ENCODE data around the gene GPC5.
"Not testable (repeated sequence)": the region's sequence is repeated elsewhere in the genome, so short reads cannot be mapped to it uniquely, and the experiment has no call there.

Gene GPC5

GRCh38 chr13:92500192-92500591 is 1101.8 kb downstream of the GPC5 start:
- no peak for DNase-seq (ENCODE audit: low read depth, low spot score)
- H3K4me3 ChIP-seq (ENCODE audit: low read length) = no peak overlapping the region

GRCh38 chr13:92510416-92510815 is 1112.0 kb downstream of the GPC5 start:
- DNase-seq (ENCODE audit: low read depth, low spot score) = no peak
- no peak overlapping the region for H3K4me3 ChIP-seq (ENCODE audit: low read length)

GRCh38 chr13:92512852-92513251 is 1114.4 kb downstream of the GPC5 start:
- DNase-seq (ENCODE audit: low read depth, low spot score) = no peak
- H3K4me3 ChIP-seq (ENCODE audit: low read length) = no peak overlapping the region

GRCh38 chr13:92513672-92514071 is 1115.3 kb downstream of the GPC5 start:
- no peak for DNase-seq (ENCODE audit: low read depth, low spot score)
- no peak overlapping the region for H3K4me3 ChIP-seq (ENCODE audit: low read length)

- no peak for DNase-seq (ENCODE audit: low read depth, low spot score)
- no peak overlapping the region for H3K4me3 ChIP-seq (ENCODE audit: low read length)
Observed at GRCh38 chr13:92514420-92515125, 1116.2 kb downstream of the GPC5 start.

- DNase-seq (ENCODE audit: low read depth, low spot score); H3K4me3 ChIP-seq (ENCODE audit: low read length): not testable (repeated sequence)
Observed at GRCh38 chr13:92516878-92517277, 1118.5 kb downstream of the GPC5 start.

GRCh38 chr13:92518622-92519021 is 1120.2 kb downstream of the GPC5 start:
- DNase-seq (ENCODE audit: low read depth, low spot score); H3K4me3 ChIP-seq (ENCODE audit: low read length): not testable (repeated sequence)

- H3K4me3 ChIP-seq (ENCODE audit: low read length) = no peak overlapping the region
- DNase-seq (ENCODE audit: low read depth, low spot score) = no peak
Observed at GRCh38 chr13:92530364-92530763, 1131.9 kb downstream of the GPC5 start.

GRCh38 chr13:92535222-92536006 is 1137.0 kb downstream of the GPC5 start:
- H3K4me3 ChIP-seq (ENCODE audit: low read length) = no peak overlapping the region
- DNase-seq (ENCODE audit: low read depth, low spot score) = no peak

- DNase-seq (ENCODE audit: low read depth, low spot score) = no peak
- no peak overlapping the region for H3K4me3 ChIP-seq (ENCODE audit: low read length)
Observed at GRCh38 chr13:92537471-92537870, 1139.0 kb downstream of the GPC5 start.

GRCh38 chr13:92538164-92538563 is 1139.7 kb downstream of the GPC5 start:
- no peak overlapping the region for H3K4me3 ChIP-seq (ENCODE audit: low read length)
- DNase-seq (ENCODE audit: low read depth, low spot score) = no peak

- H3K4me3 ChIP-seq (ENCODE audit: low read length); DNase-seq (ENCODE audit: low read depth, low spot score): not testable (repeated sequence)
Observed at GRCh38 chr13:92539148-92539547, 1140.7 kb downstream of the GPC5 start.

GRCh38 chr13:92547266-92547665 is 1148.8 kb downstream of the GPC5 start:
- H3K4me3 ChIP-seq (ENCODE audit: low read length) = no peak overlapping the region
- DNase-seq (ENCODE audit: low read depth, low spot score) = no peak

GRCh38 chr13:92549276-92549675 is 1150.9 kb downstream of the GPC5 start:
- DNase-seq (ENCODE audit: low read depth, low spot score) = no peak

GRCh38 chr13:92553470-92554114 is 1155.2 kb downstream of the GPC5 start:
- no peak overlapping the region for H3K4me3 ChIP-seq (ENCODE audit: low read length)

More at GRCh38 chr13:92549276-92549675, 1150.9 kb downstream of the GPC5 start:
- no peak overlapping the region for H3K4me3 ChIP-seq (ENCODE audit: low read length)

GRCh38 chr13:92560883-92561282 is 1162.5 kb downstream of the GPC5 start:
- no peak overlapping the region for H3K4me3 ChIP-seq (ENCODE audit: low read length)
- DNase-seq (ENCODE audit: low read depth, low spot score) = no peak

More at GRCh38 chr13:92553470-92554114, 1155.2 kb downstream of the GPC5 start:
- no peak for DNase-seq (ENCODE audit: low read depth, low spot score)

GRCh38 chr13:92564942-92565341 is 1166.5 kb downstream of the GPC5 start:
- no peak for DNase-seq (ENCODE audit: low read depth, low spot score)
- H3K4me3 ChIP-seq (ENCODE audit: low read length) = no peak overlapping the region

GRCh38 chr13:92566767-92567166 is 1168.3 kb downstream of the GPC5 start:
- H3K4me3 ChIP-seq (ENCODE audit: low read length) = no peak overlapping the region
- DNase-seq (ENCODE audit: low read depth, low spot score) = no peak

GRCh38 chr13:92572190-92572589 is 1173.8 kb downstream of the GPC5 start:
- DNase-seq (ENCODE audit: low read depth, low spot score) = no peak
- H3K4me3 ChIP-seq (ENCODE audit: low read length) = no peak overlapping the region

- H3K4me3 ChIP-seq (ENCODE audit: low read length) = no peak overlapping the region
- DNase-seq (ENCODE audit: low read depth, low spot score) = peak; percentile 19
Observed at GRCh38 chr13:92573467-92574057, 1175.1 kb downstream of the GPC5 start.
